ENCODE measurements around the gene ZDHHC12. TPM values are rescaled to one million over a fixed set of nuclear protein-coding genes. Genes with fewer than 3 reads are reported as not detected.

ZDHHC12 gene
- total and polyA plus RNA-seq, 9 donors, result 0.30 to 27.1 (median 7.0) TPM

GRCh38 chr9:128771094-128771721 is 47.3 kb upstream of the ZDHHC12 start:
- TF ChIP-seq CTCF (IDR thresholded peaks at IDR 0.05) (no peak), EP300 (IDR thresholded peaks at IDR 0.05) (no peak), POLR2A (IDR thresholded peaks at IDR 0.05) (no peak)
- Histone ChIP-seq H3K4me3 (peak overlapping the region; percentile 86), H3K36me3 (no peaks in the 10 kb centered on the region), H3K9me3 (no peaks in the 10 kb centered on the region), H3K27ac (peak overlapping the region; percentile 47 to 88), H3K4me1 (ENCODE audit: insufficient read depth) (no peaks in the 10 kb centered on the region), H3K27me3 (no peaks in the 10 kb centered on the region)
- WGBS, 3 donors, result 0 to 1% (median 1%) methylated on average over 25 to 28 of the region's 28 CpGs
- intact Hi-C loops (cut with DNase I), result no loop called here
- DNase-seq, result no peak

- H3K36me3 ChIP-seq, result no peaks in the 10 kb centered on the region
- TF ChIP-seq EP300 (IDR thresholded peaks at IDR 0.05) (no peak), POLR2A (IDR thresholded peaks at IDR 0.05) (no peak), CTCF (IDR thresholded peaks at IDR 0.05) (no peak)
- H3K27me3 ChIP-seq, result no peaks in the 10 kb centered on the region
- no peaks in the 10 kb centered on the region for H3K4me1 ChIP-seq (ENCODE audit: insufficient read depth)
- peak overlapping the region; percentile 86 for H3K4me3 ChIP-seq
- intact Hi-C loops (cut with DNase I), result no loop called here
- DNase-seq, result no peak
- H3K27ac ChIP-seq, result peak overlapping the region; percentile 47 to 88
- 52 to 68% (median 56%) methylated on average over 11 of the region's 11 CpGs for WGBS, 3 donors
- H3K9me3 ChIP-seq, result no peaks in the 10 kb centered on the region
These were observed 46.5 kb upstream of the ZDHHC12 start for GRCh38 chr9:128770286-128771030.

GRCh38 chr9:128768606-128769005 is 44.7 kb upstream of the ZDHHC12 start:
- Histone ChIP-seq H3K9me3 (no peaks in the 10 kb centered on the region), H3K27me3 (no peaks in the 10 kb centered on the region), H3K4me1 (ENCODE audit: insufficient read depth) (no peaks in the 10 kb centered on the region), H3K4me3 (no peak overlapping the region), H3K36me3 (no peaks in the 10 kb centered on the region), H3K27ac (no peak overlapping the region)
- intact Hi-C loops (cut with DNase I), result no loop called here
- no peak for DNase-seq
- WGBS, 3 donors, result 81 to 83% (median 83%) methylated on average over 6 of the region's 6 CpGs
- no peak for TF ChIP-seq EP300 (IDR thresholded peaks at IDR 0.05)
- TF ChIP-seq CTCF (IDR thresholded peaks at IDR 0.05), result no peak
- TF ChIP-seq POLR2A (IDR thresholded peaks at IDR 0.05), result no peak

GRCh38 chr9:128765499-128765898 is 41.6 kb upstream of the ZDHHC12 start:
- no peaks in the 10 kb centered on the region for H3K27me3 ChIP-seq
- H3K4me1 ChIP-seq (ENCODE audit: insufficient read depth), result no peaks in the 10 kb centered on the region
- no peaks in the 10 kb centered on the region for H3K9me3 ChIP-seq
- intact Hi-C loops (cut with DNase I), result no loop called here
- no peak overlapping the region for H3K27ac ChIP-seq
- no peak overlapping the region for H3K4me3 ChIP-seq
- 80 to 87% (median 83%) methylated on average over 3 of the region's 3 CpGs for WGBS, 3 donors
- no peaks in the 10 kb centered on the region for H3K36me3 ChIP-seq
- TF ChIP-seq EP300 (IDR thresholded peaks at IDR 0.05), result no peak
- no peak for TF ChIP-seq POLR2A (IDR thresholded peaks at IDR 0.05)
- TF ChIP-seq CTCF (IDR thresholded peaks at IDR 0.05), result no peak
- DNase-seq, result no peak

Measured in ovary (tissue), 9 donors.